IPS DF 4.7 (cell line): Measurements from ENCODE around the gene LAMA3.

Experiments used
- DNase-seq: peaks from one replicate; pipeline ENCODE4 v3.0.0-alpha.2; 2013; ENCODE audit warnings: low spot score; ENCODE audit errors: extremely low read depth

Gene LAMA3

DNA sequence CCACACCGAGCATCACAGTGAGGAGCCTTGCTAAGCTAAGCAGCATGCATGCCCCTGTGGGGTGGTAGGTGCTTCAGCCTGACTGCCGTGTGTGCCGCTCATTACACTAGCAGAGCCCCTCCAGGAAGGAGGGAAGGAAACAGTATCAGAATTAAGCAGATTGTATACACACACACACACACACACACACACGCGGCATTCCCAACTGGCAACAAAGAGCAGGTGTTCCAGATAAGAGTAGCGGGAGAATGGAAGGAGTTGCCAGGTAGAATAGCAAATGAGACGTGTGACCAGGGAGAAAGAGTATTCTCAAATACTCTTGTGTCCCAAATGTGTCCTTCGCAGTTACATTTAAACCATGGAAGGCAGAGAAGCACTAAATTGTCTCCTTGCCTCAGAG, 277.7 kb downstream of the LAMA3 start:
- DNase-seq = no peak

DNA sequence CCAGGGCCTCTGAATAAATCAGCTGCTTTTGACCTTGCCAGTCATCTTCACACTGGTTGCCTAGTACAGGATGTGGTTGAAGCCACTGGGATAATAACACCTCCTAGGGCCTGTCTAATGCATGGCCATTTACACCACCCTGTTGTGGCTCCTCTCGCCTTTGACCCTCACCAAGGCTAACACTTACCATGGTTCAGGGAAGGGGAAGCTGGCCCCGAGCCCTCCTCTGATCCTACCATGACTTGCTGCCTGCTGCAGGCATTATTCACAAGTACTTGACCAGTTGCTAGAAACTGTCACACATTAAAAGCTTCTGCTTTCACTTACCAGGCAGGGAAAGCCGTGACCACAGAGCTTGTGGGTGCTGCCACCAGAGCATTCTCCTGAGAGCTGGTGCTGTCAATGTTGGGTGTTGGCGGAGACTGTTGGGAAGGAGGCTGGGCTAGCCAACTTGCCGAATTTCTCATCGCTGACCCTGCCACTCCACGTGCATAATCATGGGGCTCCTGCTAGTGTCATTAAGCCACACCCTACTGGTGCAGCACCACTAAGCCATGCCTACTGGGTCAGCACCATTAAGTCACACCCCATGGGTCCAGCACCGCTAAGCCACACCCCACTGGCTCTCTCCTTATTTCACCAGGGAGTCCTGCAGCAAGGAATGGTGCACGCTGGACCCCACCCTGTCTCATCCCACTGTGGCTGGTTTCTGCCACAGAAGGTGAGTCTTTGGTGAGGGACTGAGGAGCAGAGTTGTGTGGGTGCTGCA, 278.3 kb downstream of the LAMA3 start:
- DNase-seq = no peak

DNA sequence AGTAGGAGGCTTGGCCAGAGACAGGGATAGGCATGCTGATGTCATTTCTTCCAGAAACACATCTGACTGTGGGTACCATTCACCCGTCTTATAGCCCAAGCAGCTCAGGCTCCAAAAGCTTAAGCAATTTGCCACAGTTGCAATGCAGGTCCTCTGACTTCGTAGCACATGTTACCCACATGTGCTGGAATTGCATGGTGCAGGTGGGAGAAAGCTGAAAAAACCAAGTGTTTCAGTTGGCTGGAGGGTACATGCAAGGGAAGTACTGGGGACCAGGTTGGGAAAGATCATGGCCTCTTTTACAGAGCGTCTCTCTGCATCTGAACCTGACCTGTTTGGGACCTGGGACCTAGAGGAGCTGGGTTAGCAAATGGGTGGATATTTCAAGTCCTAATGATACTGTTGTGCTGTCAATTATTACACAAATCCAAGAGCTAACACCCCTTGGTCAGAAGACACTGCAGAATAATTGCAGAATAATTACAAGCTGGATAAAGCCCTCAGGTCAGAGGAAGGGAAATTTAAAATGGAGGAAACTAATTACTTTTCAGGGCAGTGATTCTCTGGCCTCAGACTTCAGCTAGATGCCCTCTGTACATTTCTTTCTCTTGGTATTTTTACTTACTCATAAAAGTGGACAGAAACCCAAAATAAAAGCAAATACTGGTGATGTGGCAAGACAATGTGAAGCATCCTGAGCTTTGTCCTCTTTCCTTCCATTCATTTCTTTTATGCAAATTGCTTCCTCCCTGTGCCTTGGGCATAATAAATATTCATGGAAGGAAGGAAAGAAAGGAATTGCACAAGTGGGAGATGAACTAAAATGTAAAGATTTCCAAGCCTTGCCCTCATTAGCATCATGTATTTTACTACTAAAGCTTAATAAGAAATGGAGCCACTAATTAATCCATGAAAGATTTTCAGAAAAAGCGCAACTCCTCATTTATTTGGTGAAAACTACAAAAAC, 279.7 kb downstream of the LAMA3 start:
- no peak for DNase-seq

DNA sequence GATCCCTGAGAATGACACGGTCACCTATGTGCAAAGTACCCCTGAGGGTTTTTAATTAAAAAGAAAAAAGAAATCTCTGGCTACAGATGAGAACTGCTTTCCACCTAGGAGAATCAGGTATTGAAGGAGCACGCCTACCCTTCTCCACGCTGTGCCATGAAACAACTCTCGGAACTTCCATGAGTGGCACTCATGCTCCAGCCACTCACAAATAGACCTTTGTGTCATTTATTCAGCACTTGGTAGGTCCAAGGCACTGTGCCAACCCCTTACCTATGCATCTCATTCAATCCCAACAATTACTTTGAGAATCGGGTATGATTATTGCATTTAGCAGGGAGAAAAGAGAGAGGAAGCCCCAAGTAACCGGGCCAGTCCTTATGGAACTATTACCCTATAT, 280.4 kb downstream of the LAMA3 start:
- no peak for DNase-seq

DNA sequence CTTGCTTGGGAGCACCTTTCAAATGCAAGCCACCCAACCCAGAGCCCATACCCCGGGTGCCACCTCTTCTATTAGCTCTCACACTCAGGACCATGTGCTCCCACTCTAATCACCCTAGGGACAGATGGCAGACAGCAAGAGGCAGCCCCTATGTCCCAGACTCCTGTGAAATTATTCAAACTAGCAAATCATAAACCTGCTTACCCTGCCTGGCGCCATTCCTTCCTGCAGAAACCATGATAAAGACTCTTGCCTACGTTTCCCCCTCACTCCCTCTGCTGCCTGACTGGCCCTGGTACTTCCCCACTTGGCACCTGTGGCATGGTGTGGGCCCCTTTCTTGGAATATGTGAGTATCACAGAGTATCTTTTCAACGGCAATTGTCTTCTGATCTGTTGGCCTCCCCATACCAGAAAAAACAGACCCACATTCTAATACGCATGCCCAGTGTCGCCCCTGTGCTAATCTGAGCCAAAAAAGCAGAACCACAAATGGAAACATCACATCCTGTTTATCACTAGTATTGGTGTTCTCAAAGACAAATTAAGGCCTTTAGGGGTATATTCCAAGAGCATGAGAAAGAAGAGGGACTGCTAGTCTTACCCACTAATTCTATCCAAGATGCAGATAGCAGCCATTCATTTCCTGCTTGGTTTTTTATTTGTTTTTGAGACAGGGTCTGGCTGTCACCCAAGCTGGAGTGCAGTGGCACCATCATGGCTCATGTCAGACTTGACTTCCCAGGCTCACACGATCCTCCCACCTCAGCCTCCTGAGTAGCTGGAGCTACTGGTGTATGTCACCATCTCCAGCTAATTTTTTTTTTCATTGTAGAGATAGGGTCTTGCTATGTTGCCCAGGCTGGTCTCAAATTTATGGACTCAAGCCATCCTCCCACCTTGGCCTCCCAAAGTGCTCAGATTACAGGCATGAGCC, 281.2 kb downstream of the LAMA3 start:
- no peak for DNase-seq

DNA sequence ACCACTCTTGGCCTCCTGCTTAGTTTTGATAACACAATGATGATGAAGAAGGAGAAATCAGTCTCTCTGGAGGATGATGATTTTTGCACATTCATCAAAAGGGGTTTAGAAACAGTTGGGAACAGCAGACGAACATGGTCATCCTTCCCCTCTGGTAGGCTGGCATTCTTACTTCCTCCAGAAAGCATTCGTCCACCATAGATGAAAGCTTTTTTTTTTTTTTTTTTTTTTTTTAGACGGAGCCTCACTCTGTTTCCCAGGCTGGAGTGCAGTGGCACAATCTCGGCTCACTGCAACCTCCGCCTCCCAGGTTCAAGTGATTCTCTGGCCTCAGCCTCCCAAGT, 281.8 kb downstream of the LAMA3 start:
- no peak for DNase-seq

DNA sequence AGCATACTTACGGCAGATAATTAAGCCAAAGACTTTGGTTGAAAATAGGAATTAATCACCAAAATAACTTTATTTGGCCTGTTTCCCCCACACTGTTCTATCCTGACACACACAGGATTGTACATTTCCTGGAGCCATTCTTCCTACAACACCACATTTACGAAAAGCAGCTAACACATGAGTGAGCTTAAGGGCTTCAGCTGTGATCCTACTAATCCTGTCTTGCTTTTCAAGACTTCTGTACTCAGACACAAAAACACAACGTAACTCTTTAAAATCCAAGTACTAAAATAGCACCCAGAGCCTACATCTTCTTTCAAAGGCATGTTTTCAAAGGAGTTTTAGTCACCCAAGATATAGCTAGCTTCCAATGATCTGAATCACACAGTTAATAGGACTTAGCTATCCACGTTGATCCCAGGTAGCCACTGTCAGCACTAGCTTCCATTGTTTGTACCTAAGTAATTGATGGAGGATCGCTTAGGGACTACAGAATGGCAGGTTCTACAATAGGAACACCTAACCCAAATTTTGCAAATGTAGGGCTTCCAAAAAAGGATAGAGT, 282.5 kb downstream of the LAMA3 start:
- DNase-seq = no peak

DNA sequence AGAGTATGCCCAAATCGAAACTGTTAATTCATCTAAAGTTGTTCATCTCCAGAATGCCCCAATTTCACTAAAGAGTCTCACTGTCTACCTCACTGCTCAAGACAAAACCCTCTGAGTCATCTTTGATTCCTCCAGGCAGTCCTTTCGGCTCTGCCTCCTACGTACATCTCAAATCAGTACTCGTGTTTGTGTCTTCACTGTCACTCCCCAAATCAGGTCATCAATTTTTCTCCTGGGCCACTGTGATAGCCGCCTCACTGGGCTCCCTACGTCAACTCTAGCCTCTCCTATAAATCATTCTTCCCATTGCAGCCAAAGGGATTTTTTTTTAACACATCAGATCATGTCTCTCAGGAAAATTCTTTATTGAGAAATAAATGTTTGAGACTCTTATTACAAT, 283.2 kb downstream of the LAMA3 start:
- DNase-seq = no peak

DNA sequence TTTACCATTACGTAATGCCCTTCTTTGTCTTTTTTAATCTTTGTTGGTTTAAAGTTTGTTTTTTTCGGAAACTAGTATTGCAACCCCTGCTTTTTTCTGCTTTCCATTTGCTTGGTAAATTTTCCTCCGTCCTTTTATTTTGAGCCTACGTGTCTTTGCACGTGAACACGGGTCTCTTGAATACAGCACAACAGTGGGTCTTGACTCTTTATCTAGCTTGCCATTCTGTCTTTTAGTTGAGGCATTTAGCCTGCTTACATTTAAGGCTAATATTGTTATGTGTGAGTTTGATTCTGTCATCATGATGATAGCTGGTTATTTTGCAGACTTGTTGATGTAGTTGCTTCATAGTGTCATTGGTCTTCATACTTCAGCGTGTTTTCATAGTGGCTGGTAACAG, 287.9 kb downstream of the LAMA3 start:
- DNase-seq = no peak

DNA sequence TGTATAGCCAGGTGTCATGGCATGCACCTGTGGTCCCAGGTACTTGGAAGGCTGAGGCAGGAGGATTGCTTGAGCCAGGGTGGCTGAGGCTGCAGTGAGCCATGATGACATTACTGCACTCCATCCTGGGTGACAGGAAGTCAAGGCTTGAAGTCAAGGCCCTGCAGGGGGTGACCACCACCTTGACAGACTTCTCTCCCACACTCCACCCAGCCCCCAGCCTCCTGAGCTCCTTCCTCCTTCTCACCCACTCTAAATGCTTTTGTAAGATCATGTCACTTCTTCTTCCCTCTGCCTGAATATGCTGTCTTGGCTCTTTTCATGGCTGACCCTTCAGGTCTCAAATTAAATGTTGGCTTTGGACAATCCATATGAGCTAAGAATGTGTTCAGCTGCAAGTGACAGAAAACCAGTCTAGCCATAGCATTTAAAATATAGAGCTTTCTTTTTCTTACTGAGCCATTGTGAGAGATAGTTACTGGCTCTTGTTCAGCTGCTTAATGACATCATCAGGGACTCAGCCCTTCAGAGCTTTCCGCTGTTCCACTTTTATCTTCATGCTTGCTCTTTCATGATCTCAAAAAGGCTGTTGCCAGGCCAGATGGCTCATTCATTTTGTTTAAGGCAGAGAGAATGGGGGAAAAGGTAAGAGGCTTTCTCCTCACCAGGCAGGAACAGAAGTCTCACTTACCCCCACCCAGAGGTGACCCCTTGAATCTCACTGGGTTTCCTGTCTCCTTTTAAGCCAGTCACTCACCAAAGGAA, 288.6 kb downstream of the LAMA3 start:
- DNase-seq = no peak

DNA sequence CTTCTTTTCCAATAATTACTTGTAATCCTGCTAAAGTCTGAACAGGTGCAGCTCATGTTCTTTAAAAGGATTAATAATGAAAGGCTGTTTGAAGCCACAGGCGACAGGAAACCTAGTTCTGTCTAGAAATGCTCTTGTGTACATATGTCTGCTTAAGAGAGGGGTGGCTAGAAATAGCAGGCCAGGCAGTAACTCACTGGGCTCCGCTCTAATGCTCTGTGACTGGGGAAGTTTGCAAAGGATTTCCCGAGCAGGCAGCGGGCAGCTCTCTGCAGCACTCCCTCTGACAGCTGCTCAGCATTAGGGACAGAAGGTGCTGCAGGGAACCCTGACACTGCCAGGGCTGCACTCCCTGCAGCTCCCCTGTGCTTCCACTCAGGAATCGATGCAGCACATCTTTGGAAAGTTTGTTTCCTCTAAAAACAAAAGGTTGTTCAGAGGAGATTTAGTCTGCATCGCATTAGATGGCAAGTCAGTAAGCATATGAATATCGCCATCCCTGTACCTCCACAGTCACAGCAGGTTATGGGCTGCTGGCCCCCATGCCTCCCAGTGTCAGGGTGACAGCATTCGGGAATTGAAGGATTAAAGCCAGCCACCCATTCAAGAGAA, 292.2 kb downstream of the LAMA3 start:
- DNase-seq = no peak

DNA sequence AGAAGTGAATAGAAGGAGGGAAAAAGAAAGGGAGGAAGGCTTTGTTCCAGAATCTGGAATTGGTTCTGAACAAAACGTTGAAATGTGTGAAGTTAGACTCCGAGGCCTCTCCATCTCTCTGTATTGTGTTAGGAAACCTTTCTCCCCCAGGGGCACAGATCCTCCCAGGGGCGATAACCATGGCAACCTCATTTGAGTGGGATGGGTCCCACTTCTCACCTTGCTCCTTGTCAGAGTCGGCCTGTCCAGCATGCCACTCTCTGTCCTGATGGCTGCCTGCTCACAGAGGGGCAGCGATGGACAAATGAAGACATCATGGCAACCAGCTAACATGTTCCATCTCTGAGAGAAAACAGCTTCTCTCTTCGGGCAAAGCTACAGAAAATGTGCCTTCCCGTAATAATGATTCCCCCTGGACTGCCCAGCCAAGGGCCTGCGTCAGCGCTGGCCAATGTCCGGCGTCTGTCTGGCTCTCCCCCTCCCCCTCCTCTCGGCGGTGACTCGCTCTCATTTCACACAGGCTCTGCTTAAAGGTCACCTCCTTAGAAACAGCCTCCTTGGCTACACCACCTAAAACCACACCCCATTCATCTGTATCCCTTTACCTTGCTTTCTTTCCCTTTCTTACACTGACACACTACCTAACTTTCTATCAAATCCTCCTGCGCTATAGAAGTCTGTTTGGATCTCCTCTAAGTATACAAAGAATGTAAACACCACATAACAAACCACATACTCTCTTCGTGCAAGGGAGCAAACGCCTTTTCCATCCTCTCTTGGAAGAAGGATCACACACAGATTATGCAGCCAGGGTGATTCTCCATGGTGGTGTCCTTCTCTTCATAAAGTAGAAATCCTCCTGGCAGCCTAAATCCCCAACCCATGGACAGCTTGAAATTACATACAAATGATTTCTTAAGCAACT, 293.2 kb downstream of the LAMA3 start:
- no peak for DNase-seq

DNA sequence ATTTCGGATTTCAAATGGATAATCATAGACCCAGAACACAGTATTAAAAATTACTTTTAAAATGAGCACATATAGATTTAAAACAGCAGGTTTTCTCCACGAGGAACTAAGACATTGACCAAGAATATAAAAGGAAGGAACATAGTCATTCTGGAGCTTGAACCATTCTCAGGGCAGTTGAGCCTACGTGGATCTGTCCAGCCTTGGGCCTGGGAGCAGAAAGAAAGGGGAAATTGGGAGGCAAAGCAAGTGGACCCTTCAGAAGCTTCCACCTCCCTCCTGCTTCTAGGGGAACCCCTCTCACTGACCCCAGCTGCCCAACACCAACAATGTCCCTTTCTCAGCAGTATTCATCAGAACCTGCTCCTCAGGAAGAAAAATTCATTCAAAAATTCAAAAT, 293.9 kb downstream of the LAMA3 start:
- DNase-seq = no peak

DNA sequence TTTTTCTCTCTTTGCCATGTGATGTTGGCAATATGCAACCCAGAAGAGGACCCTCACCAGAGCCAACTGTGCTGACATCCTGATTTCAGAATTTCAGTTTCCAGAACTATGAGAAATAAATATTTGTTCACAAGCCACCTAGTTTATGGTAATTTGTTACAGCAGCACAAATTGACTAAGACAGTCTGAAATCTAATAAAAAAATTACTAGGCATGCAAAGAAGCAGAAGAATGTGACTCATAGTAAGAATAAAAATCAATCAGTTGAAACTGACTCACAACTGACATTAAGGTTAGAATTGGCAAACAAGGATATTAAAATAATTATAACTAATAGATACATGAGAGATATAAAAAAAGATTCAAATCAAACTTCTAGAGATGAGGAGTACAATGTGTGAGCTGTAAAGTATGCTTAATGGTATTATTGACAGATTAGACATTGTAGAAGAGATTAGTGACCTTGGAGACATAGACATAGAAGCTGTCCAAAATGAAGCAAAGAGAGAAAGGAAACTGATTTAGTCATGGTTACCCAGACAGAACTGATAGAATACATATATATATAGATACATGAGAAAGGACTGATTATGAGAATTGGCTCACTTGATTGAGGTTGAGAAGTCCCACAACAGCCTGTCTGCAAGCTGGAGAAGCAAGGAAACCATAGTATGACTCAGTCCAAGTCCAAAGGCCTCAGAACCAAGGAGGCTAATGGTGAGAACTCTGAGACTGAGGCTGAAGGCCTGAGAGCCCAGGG, 297.5 kb downstream of the LAMA3 start:
- DNase-seq = no peak

DNA sequence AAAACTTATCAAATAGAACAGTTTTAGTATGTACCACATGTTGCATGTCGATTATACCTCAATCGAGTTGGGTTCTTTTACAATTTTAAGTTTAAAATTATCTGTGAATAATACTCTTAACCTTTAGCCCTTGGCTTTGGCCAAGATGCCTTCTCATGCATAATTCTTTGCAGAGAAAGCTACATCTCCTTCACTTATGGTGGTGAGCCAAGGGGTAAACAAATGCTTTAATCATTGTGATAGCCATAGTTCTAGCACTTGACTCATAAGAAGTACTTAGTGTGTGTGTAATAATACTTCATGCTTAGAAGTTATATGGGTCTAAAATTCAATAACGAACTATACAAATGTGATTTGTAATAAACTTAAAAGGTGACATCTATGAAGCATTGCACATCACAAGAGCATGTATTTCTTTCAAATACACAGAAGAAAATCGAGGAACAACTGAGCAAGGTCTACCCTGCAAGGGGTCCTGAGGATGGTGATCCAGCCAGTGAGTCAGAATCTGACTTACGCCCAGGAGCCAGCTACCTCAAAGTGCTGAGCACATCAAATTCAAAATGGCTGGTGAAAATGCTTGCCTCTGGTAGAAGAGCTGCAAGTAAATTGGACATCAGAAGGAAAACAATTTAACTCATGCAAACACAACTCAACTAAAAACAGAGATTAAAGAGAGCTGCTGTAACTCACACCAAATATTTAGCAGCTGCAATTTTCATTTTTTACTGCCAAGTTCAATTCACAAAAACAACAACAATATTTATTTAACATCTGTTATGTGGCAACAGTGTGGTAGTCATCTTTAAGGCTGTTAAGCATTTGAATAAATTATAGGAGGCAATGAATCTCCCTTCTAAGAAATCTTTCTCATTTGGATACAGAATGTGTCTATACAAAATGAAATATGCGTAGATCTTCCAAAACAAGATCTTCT, 301.5 kb downstream of the LAMA3 start:
- DNase-seq = no peak

DNA sequence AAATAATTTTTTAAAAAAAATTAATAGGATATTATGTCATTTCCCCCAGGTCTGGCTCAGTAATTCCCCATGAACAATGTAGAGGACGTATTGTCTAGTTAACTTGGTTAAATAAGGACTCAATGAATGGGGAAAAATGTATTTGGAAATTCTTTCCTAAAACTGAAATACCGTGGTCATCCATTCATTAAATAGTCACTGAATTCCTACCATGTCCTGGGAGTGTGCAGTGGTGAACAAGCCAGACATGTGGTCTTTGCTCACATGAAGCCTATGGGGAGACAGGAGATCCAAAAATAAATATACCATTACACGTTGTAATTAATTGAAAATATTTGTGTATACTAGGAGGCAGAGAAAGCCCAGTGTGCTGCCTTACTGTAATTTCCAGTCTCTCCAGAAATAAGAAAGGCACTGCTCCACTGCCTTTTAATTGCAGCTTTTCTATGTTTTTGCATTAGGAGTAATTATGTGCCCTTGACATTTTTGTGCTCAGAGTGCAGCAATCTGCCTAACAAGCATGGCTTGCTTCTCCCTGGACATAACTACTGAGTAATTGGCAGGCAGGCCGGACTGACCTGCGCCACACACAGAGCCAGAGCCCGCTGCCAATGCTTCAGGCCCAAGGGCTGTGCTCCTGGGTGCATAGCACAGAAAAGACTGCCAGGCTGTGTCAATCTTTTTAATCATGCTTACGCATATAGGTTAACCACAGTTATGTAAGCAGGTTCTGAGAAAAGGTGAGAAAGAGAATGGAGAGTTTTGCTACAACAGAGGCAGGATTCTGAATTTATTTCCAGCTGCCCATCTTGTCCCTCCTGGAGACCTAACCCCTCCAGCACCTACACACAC, 303.1 kb downstream of the LAMA3 start:
- DNase-seq = no peak
